BE2C (cell line): Measurements from ENCODE around the gene PTCSC3.

Source experiments
- DNase-seq: peaks from one replicate; pipeline ENCODE4 v3.0.0-alpha.2; 2020
- H3K27me3 ChIP-seq: fragments of 250-450 bp; sonication (Bioruptor Pico); 2 replicates; pipeline ENCODE4 v1.5.1; 2020; ENCODE audit warnings: mild to moderate bottlenecking
- H3K36me3 ChIP-seq: fragments of 250-450 bp; sonication (Bioruptor Pico); 2 replicates; pipeline ENCODE4 v1.5.1; 2020; ENCODE audit warnings: mild to moderate bottlenecking
- H3K4me1 ChIP-seq: fragments of 250-450 bp; sonication (Bioruptor Pico); 2 replicates; pipeline ENCODE4 v1.5.1; 2020
- H3K4me3 ChIP-seq: 2 replicates; pipeline ENCODE4 v1.5.1; 2011; ENCODE audit warnings: low read depth, low read length
- H3K9me3 ChIP-seq: fragments of 250-450 bp; sonication (Bioruptor Pico); 2 replicates; pipeline ENCODE4 v1.5.1; 2020
- TF ChIP-seq, protein P1 (sequence below): IDR thresholded peaks from 2 replicates; pipeline ENCODE4 v1.5.1; 2012; ENCODE audit warnings: mild to moderate bottlenecking, low read depth, low read length

PTCSC3 gene

DNA sequence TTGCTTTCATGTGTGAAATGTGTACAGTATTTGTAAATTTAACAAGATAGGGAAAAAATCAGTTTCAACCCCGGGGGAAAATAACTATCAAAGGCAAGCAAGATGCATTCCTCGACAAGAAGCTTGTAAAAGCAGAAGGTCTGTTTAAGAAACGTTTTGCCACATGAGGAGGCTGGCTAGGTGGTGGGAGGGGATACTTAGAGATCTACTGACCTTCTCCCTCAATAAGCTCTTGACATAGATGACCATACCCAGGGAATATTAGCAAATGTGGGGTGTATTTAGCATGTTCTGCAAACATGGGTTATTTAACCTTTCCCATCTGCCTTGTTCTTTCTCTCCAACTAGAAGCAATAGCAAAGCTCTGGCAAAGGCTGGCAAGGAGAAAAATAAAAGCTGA is 4.9 kb downstream of the PTCSC3 start:
- Histone ChIP-seq H3K36me3 (no peaks in the 10 kb centered on the region), H3K27me3 (peaks cover 59% of the 10 kb centered on the region), H3K4me3 (no peak overlapping the region), H3K9me3 (no peaks in the 10 kb centered on the region), H3K4me1 (no peaks in the 10 kb centered on the region)
- TF ChIP-seq, protein P1, sequence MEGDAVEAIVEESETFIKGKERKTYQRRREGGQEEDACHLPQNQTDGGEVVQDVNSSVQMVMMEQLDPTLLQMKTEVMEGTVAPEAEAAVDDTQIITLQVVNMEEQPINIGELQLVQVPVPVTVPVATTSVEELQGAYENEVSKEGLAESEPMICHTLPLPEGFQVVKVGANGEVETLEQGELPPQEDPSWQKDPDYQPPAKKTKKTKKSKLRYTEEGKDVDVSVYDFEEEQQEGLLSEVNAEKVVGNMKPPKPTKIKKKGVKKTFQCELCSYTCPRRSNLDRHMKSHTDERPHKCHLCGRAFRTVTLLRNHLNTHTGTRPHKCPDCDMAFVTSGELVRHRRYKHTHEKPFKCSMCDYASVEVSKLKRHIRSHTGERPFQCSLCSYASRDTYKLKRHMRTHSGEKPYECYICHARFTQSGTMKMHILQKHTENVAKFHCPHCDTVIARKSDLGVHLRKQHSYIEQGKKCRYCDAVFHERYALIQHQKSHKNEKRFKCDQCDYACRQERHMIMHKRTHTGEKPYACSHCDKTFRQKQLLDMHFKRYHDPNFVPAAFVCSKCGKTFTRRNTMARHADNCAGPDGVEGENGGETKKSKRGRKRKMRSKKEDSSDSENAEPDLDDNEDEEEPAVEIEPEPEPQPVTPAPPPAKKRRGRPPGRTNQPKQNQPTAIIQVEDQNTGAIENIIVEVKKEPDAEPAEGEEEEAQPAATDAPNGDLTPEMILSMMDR: no peak
- DNase-seq: no peak

DNA sequence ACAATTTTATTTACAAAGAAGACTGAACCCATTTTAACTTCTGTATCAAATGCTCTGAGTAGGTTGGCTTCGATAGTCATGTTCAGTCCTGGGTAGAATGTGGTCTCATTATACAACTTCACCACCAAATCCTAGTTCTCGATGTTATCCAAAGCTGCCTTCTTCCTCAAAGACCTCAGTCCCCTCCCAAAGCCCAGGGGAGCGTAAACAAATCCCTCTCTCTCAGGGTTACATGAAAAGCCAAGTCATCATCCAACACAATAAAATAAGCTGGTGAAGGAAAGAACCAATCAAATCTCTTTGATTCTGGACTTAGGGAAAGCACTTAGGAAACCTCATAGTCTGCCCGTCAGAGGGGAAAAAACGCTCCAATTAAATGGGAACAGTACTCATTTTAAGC is 9.1 kb downstream of the PTCSC3 start:
- TF ChIP-seq, protein P1: no peak
- Histone ChIP-seq H3K27me3 (peaks cover 62% of the 10 kb centered on the region), H3K4me1 (no peaks in the 10 kb centered on the region), H3K4me3 (no peak overlapping the region), H3K36me3 (no peaks in the 10 kb centered on the region), H3K9me3 (no peaks in the 10 kb centered on the region)
- no peak for DNase-seq

DNA sequence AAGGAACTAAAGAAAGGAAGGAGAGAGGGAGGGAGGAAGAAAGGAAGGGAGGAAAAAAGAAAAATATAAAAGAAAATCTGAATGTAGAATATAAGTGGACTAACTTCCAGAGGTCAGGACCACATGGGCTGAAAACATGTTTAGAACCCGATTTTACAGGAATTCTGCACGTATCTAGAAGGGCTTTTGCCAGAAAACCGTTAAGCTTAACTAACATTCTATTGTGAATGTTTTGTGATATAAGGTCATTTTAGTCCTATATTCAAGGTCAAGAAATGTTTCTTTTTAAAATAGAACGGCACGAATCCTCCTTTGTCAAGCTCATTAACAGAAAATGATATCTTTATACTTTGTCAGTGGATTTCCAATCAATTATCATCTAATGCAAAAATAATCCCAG is 13.1 kb downstream of the PTCSC3 start:
- H3K36me3 ChIP-seq: no peaks in the 10 kb centered on the region
- H3K4me1 ChIP-seq: no peaks in the 10 kb centered on the region
- peaks cover 58% of the 10 kb centered on the region for H3K27me3 ChIP-seq
- no peaks in the 10 kb centered on the region for H3K9me3 ChIP-seq
- no peak overlapping the region for H3K4me3 ChIP-seq
- no peak for DNase-seq
- TF ChIP-seq, protein P1: no peak

DNA sequence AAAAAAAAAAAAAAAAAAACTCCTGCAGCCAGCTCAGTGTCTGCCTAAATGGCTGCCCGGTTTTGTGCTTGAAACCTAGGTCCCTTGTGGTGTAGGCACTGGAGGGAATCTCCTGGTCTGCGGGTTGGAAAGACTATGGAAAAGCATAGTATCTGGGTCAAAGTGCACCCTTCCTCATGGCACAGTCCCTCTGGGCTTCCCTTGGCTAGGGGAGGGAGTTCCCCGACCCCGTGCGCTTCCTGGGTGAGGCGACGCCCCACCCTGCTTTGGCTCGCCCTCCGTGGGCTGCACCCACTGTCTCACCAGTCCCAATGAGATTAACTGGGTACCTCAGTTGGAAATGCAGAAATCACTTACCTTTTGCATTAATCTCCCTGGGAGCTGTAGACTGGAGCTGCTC is 14.3 kb downstream of the PTCSC3 start:
- peaks cover 51% of the 10 kb centered on the region for H3K27me3 ChIP-seq
- H3K36me3 ChIP-seq: no peaks in the 10 kb centered on the region
- no peak overlapping the region for H3K4me3 ChIP-seq
- TF ChIP-seq, protein P1: no peak
- no peaks in the 10 kb centered on the region for H3K9me3 ChIP-seq
- H3K4me1 ChIP-seq: no peaks in the 10 kb centered on the region
- no peak for DNase-seq

DNA sequence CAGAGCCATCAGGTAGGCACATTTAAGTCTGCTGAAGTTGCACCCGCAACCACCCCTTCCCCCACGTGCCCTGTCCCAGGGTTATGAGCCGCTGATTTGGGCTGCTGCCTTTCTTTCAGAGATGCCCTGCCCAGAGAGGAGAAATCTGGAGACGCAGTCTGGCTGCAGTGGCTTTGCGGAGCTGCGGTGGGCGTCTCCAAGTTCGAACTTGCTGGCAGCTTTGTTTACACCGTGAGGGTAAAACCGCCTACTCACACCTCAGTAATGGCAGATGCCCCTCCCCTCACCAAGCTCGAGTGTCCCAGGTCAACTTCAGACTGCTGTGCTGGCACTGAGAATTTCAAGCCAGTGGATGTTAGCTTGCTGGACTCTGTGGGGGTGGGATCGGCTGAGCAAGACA is 14.7 kb downstream of the PTCSC3 start:
- no peak overlapping the region for H3K4me3 ChIP-seq

DNA sequence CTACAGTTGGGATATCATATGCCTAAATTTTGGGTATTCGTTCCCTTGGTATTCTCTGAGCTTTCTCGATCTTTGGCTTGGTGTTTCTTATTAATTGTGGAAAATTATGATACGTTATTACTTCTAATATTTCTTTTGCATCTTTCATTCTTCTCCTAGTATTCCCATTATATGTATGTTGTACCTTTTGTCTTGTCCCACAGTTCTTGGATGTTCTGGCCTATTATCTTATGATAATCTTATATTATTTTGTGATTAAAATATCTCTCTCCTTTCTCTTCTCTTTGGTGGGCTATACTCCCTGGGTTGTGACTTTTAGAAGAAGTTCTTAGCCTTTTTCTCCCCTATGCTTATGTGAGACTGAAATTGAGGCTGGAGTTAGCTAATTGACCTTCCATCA is 25.2 kb downstream of the PTCSC3 start:
- DNase-seq: no peak
- Histone ChIP-seq H3K4me1 (no peaks in the 10 kb centered on the region), H3K9me3 (no peaks in the 10 kb centered on the region), H3K4me3 (no peak overlapping the region), H3K27me3 (no peaks in the 10 kb centered on the region; the same call in 1 of the 2 replicates), H3K36me3 (no peaks in the 10 kb centered on the region)
- TF ChIP-seq, protein P1: no peak

More for the DNA sequence above, 14.7 kb downstream of the PTCSC3 start:
- H3K9me3 ChIP-seq: no peaks in the 10 kb centered on the region
- no peaks in the 10 kb centered on the region for H3K36me3 ChIP-seq
- TF ChIP-seq, protein P1: no peak
- no peaks in the 10 kb centered on the region for H3K4me1 ChIP-seq
- no peak for DNase-seq
- peaks cover 48% of the 10 kb centered on the region for H3K27me3 ChIP-seq
